HG02870 (cell line): ENCODE results near the gene PPP2R3A.
A peak's percentile ranks its signal among the peaks of the same experiment; 100 is the strongest.

Experiments used
- ATAC-seq: cut with Tn5 transposase; IDR thresholded peaks from one replicate; pipeline ENCODE4 v1.9.1; 2021; ENCODE audit warnings: mild to moderate bottlenecking, moderate library complexity; ENCODE audit not compliant: unreplicated experiment

The PPP2R3A gene

DNA sequence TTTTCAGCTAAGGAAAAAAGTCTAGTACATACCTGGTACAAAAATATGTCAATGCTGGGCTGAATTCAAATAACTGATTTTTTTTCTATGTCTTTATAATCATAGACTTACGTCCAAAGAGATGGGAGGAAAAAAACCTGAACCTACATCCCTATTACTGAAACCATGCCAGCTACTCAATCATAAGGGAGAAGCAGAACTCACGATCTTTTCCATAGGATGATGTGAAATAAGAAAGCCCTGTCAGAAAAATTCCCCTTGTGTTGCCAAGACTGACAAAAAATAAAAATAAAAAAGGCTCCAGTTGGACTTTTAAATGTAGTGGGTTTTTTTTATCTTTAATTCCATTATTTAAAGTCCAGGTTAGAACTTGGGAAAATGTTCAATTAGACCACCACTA, 227.3 kb downstream of the PPP2R3A start:
- no peak for ATAC-seq

DNA sequence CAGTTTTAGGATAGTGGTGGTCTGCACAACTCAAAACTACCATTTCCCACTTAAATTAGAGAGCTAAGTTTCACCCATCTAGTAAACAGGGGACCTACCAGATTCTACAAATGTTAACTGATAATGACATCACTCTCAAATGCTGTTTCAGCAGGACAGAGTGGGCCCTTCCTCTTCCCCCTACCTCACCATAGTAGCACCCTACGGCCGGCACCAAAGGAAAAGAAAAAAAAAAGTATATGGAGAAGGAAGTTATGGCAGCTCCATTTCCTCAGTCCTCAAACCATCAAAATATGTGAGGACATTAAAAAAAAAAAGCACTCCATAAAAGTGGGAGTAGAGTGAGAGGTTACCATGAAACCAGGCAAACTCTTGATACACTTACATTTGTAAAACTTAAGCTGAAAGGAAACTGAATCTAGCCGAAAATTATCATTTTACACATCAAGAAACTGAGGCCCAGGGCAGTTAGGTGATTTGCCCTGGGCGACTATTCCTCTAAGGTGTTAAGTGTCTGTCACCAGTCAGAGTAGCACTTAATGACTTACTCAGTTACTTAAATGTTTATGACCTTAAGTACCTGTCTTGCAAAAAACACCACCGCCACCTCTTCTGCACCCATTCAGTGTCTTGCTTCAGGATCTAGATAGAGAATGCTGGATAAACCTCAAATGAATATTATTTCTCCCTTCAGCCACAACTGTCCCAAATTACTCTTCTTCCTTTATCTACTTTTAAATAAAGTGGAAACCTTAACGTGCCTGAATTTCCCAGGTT, 227.9 kb downstream of the PPP2R3A start:
- no peak for ATAC-seq

DNA sequence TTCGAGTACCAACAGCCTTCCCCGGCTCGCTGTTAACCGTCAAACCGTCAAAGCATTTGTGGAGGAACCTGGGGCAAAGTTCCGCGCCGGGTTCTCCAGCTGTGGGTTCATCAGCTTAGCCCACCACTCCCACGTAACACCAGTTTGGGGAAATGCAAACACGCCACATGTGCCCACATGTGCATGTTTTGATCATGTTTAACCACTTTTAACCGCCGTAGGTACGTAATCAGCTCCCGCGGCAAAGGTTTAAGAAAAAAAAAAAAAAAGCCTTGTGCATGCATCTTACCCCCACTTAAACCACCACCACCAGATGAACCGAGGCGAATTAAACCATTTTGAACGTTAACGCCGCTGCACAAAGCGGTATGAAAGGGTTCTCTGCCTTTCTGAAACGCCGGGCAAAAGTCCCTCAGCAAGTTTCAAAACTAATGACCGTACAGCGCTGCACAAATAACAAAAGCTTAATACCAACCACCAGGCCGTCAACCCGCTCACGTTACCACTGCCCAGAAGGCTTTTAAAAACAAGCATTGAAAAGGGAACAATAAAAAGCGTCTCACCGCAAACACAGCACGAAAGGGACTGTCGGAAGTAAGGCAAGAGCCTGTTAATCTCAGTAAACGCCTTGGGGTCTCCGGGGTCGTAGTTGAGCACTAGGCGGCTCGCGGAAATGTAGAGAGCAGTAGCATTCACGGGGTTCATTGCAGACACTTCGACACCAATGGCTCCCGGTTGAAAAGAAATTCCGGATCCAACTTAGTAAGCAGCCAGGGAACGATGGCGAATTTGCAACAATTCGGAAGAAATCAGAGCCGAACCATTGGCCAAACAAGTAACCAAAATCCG, 229.1 kb downstream of the PPP2R3A start:
- ATAC-seq: no peak

DNA sequence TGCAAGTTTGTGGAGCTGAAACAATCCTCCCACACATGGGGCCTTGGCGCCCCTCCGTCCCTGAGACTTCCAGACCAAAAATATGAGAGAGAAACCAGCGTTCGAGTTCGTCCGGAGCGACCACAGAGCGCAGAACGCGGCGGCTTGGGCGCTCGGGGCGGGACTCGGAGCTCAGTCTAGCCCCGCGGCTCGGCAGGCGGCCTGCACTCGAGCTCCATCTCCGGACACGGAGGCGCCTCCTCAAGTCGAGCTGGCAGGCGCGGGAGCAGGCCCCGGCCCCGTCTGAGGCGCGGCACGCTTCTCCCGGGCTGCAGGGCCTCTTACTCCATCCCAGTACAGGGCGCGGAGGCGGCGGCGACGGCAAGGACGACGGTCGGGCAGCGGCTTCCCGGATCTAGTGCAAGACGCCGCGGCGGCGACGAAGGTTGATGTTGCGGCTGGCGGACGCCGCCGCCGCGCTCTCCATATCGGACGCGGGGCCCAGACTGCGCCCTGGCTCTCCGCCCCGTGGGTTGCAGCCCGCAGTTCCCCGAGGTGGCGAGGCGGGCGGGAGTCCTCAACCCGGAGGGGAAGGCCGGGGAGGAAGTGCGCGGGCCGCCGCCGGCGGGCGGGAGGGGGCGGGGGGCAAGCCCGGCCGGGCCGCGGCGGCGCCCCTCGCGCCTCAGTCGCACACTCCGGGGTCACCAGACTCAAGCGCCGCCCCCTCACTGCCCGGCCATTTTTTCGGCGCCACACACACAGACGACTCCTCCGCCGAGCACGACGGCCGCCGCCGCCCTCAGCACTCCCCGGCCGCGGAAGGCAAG, 229.9 kb downstream of the PPP2R3A start:
- ATAC-seq: peak; percentile 30

DNA sequence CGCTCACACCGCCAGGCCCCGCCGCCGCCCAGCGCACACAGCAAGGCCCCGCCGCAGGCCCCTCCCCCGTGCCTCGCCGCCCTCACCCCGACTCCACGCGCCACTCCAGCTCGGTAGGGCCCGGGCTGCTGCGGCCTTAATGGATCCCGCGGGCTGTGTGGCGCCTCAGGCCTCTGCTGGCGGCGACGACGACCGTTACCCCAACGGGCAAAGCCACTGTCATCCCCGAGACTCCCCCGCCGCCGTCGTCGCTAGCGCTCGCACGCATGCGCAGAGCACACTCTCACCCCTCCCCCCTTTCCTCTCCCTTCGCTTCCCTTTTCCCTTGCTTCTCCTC, 230.5 kb downstream of the PPP2R3A start, which contains the start of gene MSL2:
Gene MSL2 (minus strand): TSS at position 272 of the 337 bp plus-strand sequence. CDS start 1,222 bp downstream, outside the sequence.
- no peak for ATAC-seq

DNA sequence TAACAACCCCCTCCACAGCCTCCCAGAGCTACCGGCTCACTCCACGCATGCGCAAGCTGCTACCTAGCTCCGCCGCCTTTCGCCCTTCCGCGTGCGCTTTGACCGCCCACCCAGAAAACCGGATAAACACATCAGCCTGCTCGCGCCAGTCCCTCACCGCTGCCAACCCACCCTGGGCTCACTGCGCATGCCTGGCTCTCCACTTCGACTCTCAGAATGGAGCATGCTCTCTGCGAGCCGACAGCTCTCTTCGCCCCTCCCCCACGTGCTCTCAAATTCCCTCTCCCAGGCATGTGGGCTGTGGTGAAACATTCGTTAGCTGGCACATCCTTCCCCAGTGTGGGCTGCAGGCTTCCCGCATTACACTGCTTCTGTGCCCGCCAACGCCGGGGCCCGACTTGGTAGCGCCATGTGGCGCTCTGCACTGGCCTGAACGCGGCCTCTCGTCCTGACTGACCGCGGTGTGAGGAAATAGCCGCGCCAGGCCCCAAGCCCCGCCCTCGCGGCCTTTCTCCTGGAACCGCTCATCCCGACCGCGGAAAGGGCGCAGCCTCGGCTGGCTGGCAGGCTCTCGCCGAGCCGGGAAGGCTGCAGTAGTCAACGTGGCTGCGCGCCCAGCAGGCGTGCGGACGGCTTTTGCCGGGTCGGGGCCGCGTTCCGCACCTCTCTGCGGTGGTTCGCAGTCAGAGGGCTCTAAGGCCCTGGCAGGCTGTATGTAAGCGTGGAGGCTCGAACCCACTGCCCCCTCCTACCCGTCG, 231.1 kb downstream of the PPP2R3A start:
- ATAC-seq: peak; percentile 63

DNA sequence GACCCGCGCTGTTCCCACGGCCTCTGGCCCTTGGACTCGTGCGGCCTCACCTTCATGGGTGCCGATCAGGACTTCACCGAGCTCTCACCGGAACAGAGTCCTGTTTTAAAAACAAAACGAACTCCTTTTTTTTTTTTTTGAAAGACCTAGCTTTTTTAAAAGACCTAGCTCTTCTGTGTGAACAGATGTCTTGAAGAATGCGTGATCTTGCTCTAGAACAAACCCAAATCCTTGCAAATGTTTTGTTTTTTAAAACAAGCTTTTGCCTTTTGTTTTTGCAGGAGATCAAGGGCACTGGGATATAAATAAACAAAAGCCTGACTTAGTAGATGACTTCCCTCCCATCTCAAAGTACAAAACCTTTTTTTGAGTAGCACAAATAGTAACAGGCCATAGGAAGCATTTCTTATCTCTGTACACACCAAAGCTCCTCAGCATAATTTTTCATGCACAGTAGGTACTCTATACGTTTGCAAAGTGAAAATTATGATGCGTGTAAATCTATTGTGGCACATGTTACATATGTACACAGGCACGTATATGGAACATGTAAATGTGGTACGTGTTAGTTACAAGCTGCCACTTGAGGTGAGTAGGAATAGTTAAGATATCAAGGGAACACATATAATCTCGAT, 231.7 kb downstream of the PPP2R3A start:
- no peak for ATAC-seq
